Measurements from ENCODE around the gene PLEKHG4B. TPM values are rescaled to one million over a fixed set of nuclear protein-coding genes. Genes with fewer than 3 reads are reported as not detected.
A peak's percentile ranks its signal among the peaks of the same experiment; 100 is the strongest.

The PLEKHG4B gene
- total RNA-seq, 1 donor from 2014 or later = 0.08 TPM

DNA sequence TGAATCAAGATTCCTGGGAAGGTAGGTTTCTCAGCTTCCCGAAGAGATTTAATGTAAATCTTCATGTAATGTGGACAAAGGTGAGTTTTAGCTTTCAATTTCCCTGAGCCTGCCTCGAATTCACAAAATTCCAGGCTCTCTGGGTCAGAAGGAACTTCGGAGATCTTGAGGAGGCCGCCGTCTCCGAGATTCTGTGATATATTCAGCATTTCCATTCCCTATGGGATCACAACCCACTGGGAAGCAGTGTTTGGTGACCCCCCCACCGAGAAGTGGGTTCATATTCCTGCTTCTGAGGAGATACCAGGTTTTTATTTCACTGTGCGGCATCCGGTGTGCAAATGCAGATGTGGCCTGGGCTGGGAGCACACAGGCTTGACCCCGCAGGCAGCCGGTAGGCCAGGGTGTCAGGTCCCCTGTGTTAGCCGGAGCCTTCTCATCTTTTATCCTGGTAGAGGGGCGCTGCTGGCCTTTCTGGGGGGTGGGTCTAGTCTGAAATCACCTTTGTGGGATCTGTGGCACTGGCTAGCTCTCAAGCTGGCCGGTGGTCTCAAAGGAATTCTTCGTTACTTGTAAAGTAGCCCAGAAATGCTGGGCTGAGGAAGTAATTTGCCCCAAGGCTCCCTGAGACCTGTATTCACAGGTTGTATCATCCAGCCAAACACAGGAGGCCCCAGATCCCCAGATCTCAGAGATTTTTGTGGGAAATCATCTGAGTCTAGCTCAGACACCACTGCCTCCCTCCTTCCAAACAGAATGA is 1.4 kb downstream of the PLEKHG4B start:
- DNase-seq (ENCODE audit: low read depth) = no peak

DNA sequence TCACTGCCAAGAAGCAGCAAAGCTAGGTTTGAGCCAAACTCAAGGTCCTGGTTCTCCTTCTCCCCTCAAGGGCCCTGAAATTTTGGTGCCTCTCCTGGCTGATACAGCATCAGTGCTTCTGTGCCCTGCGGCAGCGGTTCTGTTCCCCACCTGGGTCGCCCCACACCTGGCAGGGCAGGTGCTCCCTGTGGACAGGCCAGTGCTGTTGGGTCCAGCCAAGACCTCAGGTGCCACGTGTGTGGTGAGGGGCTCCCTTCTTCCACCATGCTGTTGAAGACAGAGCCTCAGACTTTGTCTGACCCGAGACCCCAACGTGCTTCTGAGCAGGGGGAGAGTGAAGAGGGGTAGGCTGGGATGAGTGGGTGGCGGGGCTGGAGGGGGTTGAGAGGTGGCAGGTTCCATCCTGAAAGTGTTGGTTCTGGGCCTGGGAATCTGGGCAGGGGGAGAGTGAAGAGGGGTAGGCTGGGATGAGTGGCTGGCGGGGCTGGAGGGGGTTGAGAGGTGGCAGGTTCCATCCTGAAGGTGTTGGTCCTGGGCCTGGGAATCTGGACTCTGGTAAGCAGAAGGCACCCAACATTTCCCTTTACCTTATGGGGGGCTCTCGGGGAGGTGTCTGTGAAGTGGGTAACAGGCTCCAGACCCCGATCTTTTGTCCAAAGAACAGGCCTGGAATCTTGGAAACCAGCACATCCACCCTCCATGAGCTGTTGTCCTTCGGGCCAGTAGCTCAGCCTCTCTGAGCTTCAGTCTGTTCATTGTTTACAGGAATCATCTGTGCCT is 2.3 kb downstream of the PLEKHG4B start:
- no peak for DNase-seq (ENCODE audit: low read depth)

DNA sequence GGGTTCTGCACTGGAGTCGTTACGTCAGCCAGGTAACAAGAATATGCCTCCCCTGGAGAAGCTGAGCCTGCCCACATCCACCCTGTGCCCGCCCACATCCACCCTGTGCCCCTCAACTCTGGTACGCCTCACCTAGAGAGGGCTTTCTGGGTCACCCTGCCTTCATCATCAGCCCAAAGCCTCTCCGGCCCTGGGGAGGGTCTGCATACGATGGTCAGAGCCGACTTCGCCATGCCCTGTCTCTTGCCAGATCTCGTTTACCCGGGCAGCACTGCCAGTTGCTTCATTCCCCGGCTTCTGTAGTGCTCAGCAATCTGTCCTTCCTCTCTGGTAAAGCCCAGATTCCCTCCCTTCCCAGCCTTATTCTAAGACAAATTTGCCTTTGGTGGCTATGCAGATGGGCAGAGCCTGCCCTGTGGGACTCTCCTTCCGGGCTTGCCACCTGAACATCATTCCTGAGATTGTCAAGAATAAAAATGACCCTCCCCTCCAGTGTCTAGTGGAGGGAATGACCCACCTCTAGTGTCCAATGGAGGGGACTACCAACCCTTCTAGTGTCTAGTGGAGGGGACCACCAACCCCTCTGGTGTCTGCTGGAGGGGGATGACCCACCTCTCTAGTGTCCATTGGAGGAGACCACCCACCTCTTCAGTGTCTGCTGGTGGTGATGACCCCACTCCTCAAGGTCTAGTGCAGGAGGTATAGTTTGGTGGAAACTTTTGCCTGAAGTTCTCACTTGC is 3.4 kb downstream of the PLEKHG4B start:
- DNase-seq (ENCODE audit: low read depth) = no peak

DNA sequence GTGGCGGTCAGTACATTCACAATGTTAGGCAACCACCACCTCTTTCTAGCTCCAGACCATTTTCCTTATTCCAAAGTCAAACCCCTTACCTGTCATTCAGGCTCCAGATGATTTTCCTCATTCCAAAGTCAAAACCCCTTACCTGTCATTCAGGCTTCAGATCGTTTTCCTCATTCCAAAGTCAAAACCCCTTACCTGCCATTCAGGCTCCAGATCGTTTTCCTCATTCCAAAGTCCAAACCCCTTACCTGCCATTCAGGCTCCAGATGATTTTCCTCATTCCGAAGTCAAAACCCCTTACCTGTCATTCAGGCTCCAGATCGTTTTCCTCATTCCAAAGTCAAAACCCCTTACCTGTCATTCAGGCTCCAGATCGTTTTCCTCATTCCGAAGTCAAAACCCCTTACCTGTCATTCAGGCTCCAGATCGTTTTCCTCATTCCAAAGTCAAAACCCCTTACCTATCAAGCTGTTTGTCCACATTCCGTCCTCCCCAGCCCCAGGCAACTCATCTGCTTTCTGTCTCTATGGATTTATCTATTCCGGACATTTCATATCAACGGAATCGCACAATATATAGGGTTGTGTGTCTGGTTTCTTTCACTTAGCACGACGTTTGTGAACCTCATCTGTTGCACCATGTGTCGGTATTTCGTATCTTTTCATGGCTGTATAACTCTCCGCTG is 5.2 kb downstream of the PLEKHG4B start:
- no peak for DNase-seq (ENCODE audit: low read depth)

DNA sequence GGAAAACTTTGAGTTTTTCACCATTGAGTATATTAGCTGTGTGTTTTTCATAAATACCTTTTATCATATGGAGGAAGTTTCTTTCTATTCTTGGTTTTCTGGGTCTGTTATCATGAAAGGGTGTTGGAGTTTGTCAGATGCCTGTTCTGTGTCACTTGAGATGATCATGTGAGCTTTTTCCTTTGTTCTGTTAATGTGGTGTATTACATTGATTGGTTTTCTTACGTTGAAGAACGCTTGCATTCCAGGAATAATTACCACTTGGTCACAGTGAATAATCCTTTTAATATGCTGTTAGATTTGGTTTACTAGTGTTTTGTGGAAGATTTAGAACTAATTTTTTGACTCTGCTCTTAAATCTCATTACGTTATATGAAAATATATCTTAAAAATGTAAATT is 7.8 kb downstream of the PLEKHG4B start:
- DNase-seq (ENCODE audit: low read depth) = no peak

DNA sequence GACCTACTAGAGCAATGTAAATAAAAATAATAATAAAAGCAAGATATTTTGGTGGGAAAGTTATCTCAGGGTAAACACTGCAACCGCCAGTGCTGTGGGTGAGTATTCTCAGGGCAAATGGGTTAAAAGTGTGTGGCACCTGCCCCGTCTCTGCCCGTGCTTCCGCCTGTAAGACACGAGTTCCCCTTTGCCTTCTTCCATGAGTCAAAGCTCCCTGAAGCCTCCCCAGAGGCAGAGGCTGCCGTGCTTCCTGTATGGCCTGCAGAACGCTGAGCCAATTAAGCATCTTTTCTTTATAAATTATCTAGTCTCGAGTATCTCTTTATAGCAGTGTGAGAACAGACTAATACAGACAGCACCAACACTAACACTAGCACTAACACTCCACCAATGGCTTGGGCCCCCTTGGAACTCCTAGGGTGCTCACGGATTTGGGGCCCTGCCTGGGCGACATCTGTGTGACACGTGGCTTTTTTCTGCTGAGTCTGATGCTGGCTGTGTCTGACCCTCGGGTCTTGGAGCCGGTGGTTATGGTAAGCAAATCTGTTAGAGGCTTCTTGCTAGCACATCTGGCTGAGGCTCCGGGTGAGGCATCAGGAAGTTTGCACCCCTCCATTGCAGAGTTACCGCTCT is 10.6 kb downstream of the PLEKHG4B start:
- no peak for DNase-seq (ENCODE audit: low read depth)

DNA sequence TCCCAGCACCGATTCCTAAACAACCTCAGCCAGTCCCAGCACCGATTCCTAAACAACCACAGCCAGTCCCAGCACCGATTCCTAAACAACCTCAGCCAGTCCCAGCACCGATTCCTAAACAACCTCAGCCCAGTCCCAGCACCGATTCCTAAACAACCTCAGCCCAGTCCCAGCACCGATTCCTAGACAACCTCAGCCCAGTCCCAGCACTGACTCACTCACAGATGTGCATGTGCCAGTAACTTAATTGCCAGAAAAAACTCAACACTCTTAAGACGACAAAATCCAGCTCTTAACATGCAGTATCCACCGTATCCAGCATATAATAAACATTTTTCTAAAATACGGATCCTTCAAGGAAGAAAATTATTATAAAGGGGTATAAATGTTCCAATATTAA is 12.1 kb downstream of the PLEKHG4B start:
- peak; percentile 17 for DNase-seq (ENCODE audit: low read depth)

DNA sequence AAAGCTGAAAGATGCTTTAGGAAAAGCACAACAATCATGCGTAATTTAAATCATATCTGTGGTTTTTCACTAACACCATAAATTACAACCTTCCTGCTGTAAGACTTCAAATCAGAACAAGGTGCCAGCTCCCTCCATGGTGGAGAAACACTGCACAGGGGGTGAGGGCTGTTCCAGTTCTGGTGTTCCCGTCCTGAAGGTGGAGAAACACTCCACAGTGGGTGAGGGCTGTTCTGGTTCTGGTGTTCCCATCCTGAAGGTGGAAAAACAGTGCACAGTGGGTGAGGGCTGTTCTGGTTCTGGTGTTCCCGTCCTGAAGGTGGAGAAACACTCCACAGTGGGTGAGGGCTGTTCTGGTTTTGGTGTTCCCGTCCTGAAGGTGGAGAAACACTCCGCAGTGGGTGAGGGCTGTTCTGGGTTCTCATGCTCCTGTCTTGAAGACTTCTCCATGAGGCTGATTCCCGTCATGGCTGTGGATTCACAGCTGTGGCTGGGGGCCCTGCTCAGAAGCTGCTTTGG is 12.9 kb downstream of the PLEKHG4B start:
- DNase-seq (ENCODE audit: low read depth) = no peak

DNA sequence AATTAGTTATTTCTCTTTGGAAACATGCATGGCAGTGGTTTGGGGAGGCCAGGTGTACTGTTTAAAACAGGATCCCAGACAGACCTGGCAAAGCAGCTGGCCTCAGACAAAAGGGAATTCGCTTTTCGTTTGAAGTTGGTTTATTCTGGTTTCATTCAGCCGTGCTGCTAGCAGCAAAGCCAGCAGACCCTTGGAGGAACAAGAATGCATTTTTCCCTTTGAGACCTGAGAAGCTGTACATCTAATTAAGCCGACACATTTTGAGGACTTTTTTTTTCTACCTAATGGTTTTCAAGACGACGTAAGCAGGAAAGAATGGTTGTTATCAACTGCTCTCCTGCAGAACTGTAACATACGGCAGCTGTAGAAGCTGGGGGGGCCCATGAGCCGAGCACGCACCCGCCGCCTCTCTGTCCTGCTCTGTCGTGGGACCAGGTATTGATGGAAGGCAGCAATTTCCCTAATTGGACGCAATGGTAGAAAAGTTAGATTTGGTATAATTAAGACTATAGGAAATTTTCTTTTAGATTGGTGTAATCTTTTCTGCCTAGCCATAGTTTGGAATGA is 13.6 kb downstream of the PLEKHG4B start:
- no peak for DNase-seq (ENCODE audit: low read depth)

DNA sequence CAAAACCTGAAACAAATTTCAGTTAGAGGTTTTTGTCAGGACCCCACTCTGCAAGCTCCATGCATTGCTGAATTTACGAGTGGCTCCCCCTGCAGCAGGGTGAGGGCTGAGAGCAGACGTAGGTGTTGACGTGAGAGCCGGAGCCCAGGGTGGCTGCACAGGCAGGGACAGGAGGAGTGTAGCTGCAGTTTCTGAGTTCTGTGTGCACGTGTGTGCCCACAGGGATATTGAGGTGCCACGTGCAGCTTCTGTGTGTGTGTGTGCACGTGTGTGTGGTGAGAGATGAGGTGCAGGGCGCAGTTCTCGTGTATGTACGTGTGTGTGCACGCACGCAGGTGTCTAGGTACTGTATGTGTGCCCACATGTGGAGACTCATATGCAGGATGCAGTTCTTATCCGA is 14.6 kb downstream of the PLEKHG4B start:
- DNase-seq (ENCODE audit: low read depth) = no peak

DNA sequence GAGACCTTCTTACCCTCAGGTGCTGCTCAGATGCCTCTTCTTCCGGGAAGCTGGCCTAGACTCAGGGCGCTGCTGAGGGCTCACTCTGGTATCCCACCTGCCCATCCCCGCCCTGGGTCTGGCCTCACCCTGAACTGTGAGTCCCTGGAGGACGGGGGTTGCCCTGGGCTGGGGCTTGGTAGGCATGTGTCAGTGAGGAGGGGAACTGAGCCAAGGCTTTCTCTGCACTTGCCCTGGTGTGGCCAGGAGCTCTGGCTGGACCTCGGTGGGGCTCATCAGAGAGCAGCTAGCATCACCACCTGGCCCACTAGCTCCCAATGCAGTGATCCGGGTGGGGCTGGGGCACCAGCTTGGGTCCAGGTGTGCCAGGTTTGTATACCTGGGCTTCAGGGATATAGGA is 15.6 kb downstream of the PLEKHG4B start:
- DNase-seq (ENCODE audit: low read depth) = no peak

DNA sequence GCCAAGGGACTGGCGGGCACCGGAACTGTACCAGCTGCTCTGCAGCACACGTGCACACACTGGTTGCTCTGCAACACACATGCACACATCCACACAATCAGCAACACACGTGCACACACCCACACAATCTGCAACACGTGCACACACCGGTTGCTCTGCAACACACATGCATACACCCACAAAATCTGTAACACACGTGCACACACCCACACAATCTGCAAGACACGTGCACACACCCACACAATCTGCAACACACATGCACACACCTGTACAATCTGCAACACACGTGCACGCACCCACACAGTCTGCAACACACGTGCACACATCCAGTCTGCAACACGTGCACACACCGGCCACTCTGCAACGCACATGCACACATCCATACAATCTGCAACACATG is 17.9 kb downstream of the PLEKHG4B start:
- DNase-seq (ENCODE audit: low read depth) = no peak

DNA sequence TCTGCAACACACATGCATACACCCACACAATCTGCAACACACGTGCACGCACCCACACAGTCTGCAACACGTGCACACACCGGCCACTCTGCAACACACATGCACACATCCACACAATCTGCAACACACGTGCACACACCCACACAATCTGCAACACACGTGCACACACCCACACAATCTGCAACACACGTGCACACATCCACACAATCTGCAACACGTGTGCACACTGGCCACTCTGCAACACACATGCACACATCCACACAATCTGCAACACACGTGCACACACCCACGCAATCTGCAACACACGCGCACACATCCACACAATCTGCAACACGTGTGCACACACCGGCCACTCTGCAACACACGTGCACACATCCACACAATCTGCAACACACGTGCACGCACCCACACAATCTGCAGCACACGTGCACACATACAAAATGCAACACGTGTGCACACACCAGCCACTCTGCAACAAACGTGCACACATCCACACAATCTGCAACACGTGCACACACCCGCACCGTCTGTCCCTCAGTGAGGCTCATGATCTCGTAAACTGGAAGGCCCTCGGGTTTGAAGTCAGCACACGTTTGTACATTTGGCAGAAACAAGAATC is 18.4 kb downstream of the PLEKHG4B start:
- no peak for DNase-seq (ENCODE audit: low read depth)

DNA sequence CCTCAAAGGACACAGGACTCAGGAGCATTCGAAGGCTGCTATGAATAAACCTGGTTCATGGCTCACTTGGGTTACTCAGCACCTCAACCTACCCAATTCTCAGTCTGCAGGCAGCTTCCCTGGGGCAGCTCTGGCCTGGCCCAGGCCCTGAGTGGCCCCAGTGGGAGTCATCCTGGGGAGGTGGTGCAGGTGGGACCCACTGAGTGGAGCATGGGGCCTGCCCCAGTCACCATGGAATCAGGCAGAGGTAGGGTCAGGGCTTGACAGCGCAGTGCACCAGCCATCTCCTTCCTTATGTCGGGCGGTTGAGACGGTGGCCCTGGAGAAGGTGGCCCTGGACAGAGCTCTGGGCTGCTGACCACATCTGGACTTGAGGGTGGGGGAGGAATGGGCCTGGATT is 19.2 kb downstream of the PLEKHG4B start:
- DNase-seq (ENCODE audit: low read depth) = no peak

DNA sequence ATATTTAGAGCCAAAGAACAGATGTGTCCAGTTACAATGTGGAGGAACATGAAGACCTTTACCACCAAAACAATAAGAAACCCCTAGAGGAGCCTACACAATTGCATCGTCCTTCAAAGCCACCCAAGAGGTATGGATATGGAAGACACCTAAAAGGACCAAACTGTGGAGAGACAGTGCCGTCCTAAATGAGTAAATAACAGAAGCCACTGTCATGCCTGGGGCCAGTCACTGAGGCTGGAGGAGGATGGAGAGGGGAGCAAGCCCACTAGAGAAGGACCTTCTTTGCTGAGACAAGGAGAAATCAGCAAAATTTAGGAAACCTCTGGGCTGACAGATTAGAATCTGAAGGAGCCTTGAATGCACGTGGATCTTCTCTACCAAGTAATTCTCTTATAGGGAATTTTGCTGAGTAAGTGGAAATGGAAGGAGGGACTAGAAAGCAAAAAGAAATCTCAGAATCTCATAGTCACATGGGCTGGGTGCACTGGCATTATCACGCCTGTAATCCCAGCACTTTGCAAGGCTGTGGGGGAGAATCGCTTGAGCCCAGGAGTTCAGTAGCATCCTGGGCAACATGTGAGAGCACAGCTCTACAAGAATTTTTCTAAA is 27.6 kb downstream of the PLEKHG4B start:
- DNase-seq (ENCODE audit: low read depth) = no peak

DNA sequence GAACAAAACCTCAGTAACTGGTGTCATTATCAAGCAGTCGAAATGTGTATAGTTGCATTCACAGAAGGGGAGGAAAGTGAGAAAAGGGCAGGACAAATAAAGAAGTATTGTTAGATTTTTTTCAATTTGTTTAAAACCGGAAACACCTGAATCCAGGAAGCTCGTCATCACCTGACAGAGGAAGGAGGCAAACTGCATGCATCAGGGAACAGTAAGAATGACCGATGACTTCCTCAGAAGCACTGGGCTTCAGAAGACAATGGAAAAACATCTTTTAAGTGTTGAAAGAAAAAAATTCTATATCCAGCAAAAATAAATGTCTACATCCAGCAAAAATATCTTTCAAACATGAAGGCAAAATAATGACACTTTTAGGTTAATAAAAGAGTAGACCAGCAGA is 29.5 kb downstream of the PLEKHG4B start:
- DNase-seq (ENCODE audit: low read depth) = no peak

DNA sequence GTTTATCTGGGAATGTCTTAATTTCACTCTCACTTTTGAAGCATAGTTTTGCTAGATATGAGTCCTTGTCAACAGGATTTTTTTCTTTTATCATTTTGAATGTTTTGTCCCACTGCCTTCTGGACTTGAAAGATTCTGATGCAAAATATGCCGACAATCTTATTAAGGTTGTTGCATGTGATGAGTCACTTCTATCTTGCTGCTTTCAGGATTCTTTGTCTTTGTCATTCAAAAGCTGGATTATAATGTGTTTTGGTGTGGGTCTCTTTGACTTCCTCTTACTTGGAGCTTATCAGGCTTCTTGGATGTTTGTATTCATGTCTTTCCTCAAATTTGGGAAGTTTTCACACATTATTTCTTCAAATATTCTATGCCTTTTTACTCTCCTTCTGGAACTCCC is 33.8 kb downstream of the PLEKHG4B start:
- no peak for DNase-seq (ENCODE audit: low read depth)

DNA sequence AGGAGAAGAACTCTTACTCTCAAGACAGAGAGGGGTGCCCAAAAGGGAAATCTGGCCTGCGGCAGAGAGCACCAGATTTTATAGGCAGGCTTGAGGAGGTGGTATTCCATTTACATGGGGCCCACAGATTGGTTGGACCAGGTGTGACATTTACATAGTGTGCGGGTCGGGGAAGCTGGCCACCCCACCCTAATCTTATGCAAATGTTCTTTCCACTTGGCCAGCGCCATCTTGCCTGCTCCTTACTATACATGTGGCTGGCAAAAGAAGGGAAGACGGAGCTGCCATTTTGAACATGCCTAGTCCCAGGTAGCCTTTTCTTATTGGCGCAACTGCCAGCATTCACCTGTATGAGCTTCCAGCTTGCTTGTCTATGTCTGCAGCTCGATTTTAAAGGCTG is 34.8 kb downstream of the PLEKHG4B start:
- DNase-seq (ENCODE audit: low read depth) = no peak

DNA sequence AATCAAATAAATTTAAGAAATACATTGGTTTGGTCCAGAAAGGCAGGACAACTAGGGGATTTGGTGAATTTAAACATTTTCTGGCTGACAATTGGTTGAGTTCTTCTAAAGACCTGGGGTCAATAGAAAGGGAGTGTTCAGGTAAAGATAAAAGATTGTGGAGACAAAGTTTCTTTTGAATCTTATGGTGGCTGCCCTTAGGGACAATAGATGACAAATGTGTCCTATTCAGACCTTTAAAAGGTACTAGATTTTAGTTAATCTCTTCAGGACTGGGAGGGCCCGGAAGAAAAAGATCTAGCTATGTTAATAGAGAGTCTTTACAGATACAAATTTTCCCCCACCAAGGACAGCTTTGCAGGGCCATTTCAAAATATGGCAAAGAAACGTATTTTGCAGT is 35.9 kb downstream of the PLEKHG4B start:
- no peak for DNase-seq (ENCODE audit: low read depth)

DNA sequence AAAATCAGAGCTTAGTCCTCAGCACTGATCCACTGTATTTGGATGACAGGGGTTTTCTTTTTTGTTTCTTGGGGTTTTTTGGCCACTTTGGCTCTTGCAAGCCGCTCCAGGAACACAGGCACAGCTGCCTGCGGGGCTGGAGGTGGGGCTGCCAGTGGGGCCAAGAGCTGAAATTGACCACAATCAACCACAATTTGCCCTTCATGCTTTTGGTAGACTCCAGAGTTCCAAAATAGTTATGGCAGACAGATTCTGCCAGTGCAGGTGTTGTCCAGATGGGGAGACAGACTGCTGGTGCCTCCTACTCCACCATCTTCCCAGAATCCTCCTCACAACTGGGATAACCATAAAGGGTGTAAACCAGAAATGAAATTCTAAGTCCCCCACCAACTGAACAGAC is 36.5 kb downstream of the PLEKHG4B start:
- DNase-seq (ENCODE audit: low read depth) = peak; percentile 33

Measured in myocyte (in vitro differentiated cells).